OCI-LY3 (cell line): ENCODE results near the gene CARM1.

Experiments used
- H2AFZ ChIP-seq: fragments of 200-600, 300-600 bp; shearing (Covaris generic); 2 replicates; pipeline ENCODE4 v1.6.0; 2014; ENCODE audit warnings: antibody characterized with exemption, low read depth, low read length
- H3K27ac ChIP-seq: fragments of 200-600, 300-600 bp; sonication (generic); 2 replicates; pipeline ENCODE4 v1.5.1; 2014; ENCODE audit warnings: mild to moderate bottlenecking, low read length, moderate library complexity, mixed read lengths
- H3K27me3 ChIP-seq: fragments of 200-600, 300-600 bp; sonication (generic); 2 replicates; pipeline ENCODE4 v1.6.1; 2014; ENCODE audit warnings: low read depth, low read length, mixed read lengths
- H3K36me3 ChIP-seq: fragments of 200-600, 300-600 bp; sonication (generic); replicated peaks from 2 replicates; pipeline ENCODE3; 2014; ENCODE audit warnings: low read depth, low read length, mixed read lengths
- H3K4me1 ChIP-seq: fragments of 300-600, 200-600 bp; sonication (generic); 2 replicates; pipeline ENCODE4 v1.6.1; 2014; ENCODE audit warnings: low read length, mixed read lengths
- H3K4me2 ChIP-seq: fragments of 200-600, 300-600 bp; sonication (generic); 2 replicates; pipeline ENCODE4 v1.6.1; 2014; ENCODE audit warnings: low read length, mixed read lengths
- H3K4me3 ChIP-seq: fragments of 300-600, 200-600 bp; sonication (generic); 2 replicates; pipeline ENCODE4 v1.5.1; 2014; ENCODE audit warnings: antibody characterized with exemption, mild to moderate bottlenecking, low read length, moderate library complexity
- H3K79me2 ChIP-seq: fragments of 300-600, 200-600 bp; shearing (Covaris generic); 2 replicates; pipeline ENCODE4 v1.6.1; 2014; ENCODE audit warnings: mild to moderate bottlenecking, low read length, mixed read lengths
- H3K9ac ChIP-seq: fragments of 300-600, 200-600 bp; shearing (Covaris generic); 2 replicates; pipeline ENCODE4 v1.6.0; 2014; ENCODE audit warnings: mild to moderate bottlenecking, low read length, moderate library complexity
- H3K9me3 ChIP-seq: fragments of 200-600, 300-600 bp; shearing (Covaris generic); 2 replicates; pipeline ENCODE4 v1.6.1; 2014; ENCODE audit warnings: low read length, mixed read lengths; ENCODE audit not compliant: insufficient read depth
- H4K20me1 ChIP-seq: fragments of 200-600, 300-600 bp; sonication (generic); 2 replicates; pipeline ENCODE4 v1.6.1; 2016; ENCODE audit warnings: low read length, mixed read lengths; ENCODE audit not compliant: insufficient read depth
- CTCF ChIP-seq: fragments of 200-600, 300-600 bp; sonication (generic); IDR thresholded peaks from 2 replicates; pipeline ENCODE4 v1.5.1; 2014; ENCODE audit warnings: antibody characterized with exemption, low read length, low read depth
- EZH2phosphoT487 ChIP-seq: fragments of 200-600 bp; shearing (Covaris generic); IDR thresholded peaks from 2 replicates; pipeline ENCODE4 v1.6.1; 2018; ENCODE audit warnings: antibody characterized with exemption, mixed run types, low read depth

Gene CARM1

GRCh38 chr19:10907925-10908324 is 36.6 kb downstream of the CARM1 start:
- Histone ChIP-seq H3K79me2 (peaks cover 29% of the 10 kb centered on the region), H4K20me1 (peaks cover 25% of the 10 kb centered on the region), H3K36me3 (peaks cover 34% of the 10 kb centered on the region)

DNA sequence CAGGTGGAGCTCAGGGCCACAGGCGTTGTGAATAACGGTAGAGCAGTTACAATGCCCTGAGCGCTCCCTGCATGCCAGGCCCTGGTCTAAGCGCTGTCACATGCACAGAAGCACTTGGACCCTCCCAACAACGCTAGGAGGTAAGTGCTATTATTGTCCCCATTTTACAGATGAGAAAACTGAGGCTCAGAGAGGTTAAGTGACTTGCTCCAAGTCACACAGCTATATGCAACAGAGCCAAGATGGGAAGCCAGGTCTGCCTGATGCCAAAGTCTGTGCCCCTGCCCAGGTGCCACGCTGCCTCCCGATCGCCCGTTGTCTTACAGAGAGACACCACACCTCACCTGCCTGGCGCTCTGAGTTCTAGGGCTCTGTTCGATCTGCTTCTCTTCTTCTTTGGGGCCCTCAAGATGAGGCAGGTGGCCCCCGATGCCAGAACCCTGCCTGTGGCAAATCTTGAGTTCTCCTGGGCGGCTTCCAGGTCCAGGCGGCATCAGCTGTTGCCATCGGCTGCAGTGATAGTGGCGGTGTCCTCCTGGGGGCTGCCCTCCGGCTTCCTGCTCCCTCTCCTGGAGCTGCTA is 37.1 kb downstream of the CARM1 start:
- H3K27ac ChIP-seq = no peak overlapping the region
- no peak overlapping the region for H3K4me2 ChIP-seq
- no peak overlapping the region for H3K9ac ChIP-seq
- peaks cover 19% of the 10 kb centered on the region for H4K20me1 ChIP-seq
- H3K79me2 ChIP-seq = peaks cover 24% of the 10 kb centered on the region
- TF ChIP-seq EZH2phosphoT487 (no peak), CTCF (no peak)
- no peak overlapping the region for H3K4me3 ChIP-seq
- H3K36me3 ChIP-seq = peaks cover 31% of the 10 kb centered on the region
- H2AFZ ChIP-seq = no peak overlapping the region
- H3K27me3 ChIP-seq = no peaks in the 10 kb centered on the region
- H3K4me1 ChIP-seq = no peaks in the 10 kb centered on the region
- H3K9me3 ChIP-seq = no peaks in the 10 kb centered on the region

More at GRCh38 chr19:10907925-10908324, 36.6 kb downstream of the CARM1 start:
- no peaks in the 10 kb centered on the region for H3K27me3 ChIP-seq
- H3K4me2 ChIP-seq = no peak overlapping the region
- no peaks in the 10 kb centered on the region for H3K4me1 ChIP-seq
- no peak overlapping the region for H2AFZ ChIP-seq
- H3K4me3 ChIP-seq = no peak overlapping the region
- TF ChIP-seq CTCF = no peak
- no peak for TF ChIP-seq EZH2phosphoT487
- H3K9me3 ChIP-seq = no peaks in the 10 kb centered on the region
- H3K9ac ChIP-seq = no peak overlapping the region
- no peak overlapping the region for H3K27ac ChIP-seq

GRCh38 chr19:10911579-10912363 is 40.4 kb downstream of the CARM1 start:
- H3K9ac ChIP-seq = no peak overlapping the region
- H3K27me3 ChIP-seq = no peaks in the 10 kb centered on the region
- no peak for TF ChIP-seq CTCF
- no peak for TF ChIP-seq EZH2phosphoT487
- peaks cover 55% of the 10 kb centered on the region for H3K36me3 ChIP-seq
- H2AFZ ChIP-seq = no peak overlapping the region
- H3K9me3 ChIP-seq = no peaks in the 10 kb centered on the region
- H3K4me1 ChIP-seq = no peaks in the 10 kb centered on the region
- H3K27ac ChIP-seq = no peak overlapping the region
- no peak overlapping the region for H3K4me2 ChIP-seq
- no peaks in the 10 kb centered on the region; the same call in 1 of the 2 replicates for H3K79me2 ChIP-seq
- no peak overlapping the region for H3K4me3 ChIP-seq
- no peaks in the 10 kb centered on the region for H4K20me1 ChIP-seq

- Histone ChIP-seq H3K4me1 (no peaks in the 10 kb centered on the region), H3K79me2 (no peaks in the 10 kb centered on the region; the same call in 1 of the 2 replicates), H3K27me3 (no peaks in the 10 kb centered on the region), H3K4me2 (no peak overlapping the region), H3K36me3 (peaks cover 55% of the 10 kb centered on the region), H3K9ac (no peak overlapping the region), H4K20me1 (no peaks in the 10 kb centered on the region), H2AFZ (no peak overlapping the region), H3K4me3 (no peak overlapping the region), H3K9me3 (no peaks in the 10 kb centered on the region), H3K27ac (no peak overlapping the region)
- TF ChIP-seq CTCF (no peak), EZH2phosphoT487 (no peak)
Measured at GRCh38 chr19:10912619-10913018, 41.3 kb downstream of the CARM1 start.
